Measurements from ENCODE around the gene POMT2. TPM values are rescaled to one million over a fixed set of nuclear protein-coding genes. Genes with fewer than 3 reads are reported as not detected.

The POMT2 gene, protein sequence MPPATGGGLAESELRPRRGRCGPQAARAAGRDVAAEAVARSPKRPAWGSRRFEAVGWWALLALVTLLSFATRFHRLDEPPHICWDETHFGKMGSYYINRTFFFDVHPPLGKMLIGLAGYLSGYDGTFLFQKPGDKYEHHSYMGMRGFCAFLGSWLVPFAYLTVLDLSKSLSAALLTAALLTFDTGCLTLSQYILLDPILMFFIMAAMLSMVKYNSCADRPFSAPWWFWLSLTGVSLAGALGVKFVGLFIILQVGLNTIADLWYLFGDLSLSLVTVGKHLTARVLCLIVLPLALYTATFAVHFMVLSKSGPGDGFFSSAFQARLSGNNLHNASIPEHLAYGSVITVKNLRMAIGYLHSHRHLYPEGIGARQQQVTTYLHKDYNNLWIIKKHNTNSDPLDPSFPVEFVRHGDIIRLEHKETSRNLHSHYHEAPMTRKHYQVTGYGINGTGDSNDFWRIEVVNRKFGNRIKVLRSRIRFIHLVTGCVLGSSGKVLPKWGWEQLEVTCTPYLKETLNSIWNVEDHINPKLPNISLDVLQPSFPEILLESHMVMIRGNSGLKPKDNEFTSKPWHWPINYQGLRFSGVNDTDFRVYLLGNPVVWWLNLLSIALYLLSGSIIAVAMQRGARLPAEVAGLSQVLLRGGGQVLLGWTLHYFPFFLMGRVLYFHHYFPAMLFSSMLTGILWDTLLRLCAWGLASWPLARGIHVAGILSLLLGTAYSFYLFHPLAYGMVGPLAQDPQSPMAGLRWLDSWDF
- 3.1 TPM for polyA plus RNA-seq (2012; ENCODE audit: low read depth, missing spikeins)

- FAIRE-seq = no peak
- DNase-seq (ENCODE audit: insufficient read length, low spot score) = peak; percentile 74
- no peak for TF ChIP-seq POLR2AphosphoS5 (IDR thresholded peaks at IDR 0.05; ENCODE audit: low read depth, low read length)
- no peak for TF ChIP-seq TAF1 (IDR thresholded peaks at IDR 0.05; ENCODE audit: low read depth, low read length)
- no peak for TF ChIP-seq PAX5 (IDR thresholded peaks at IDR 0.05; ENCODE audit: insufficient read depth, low read length, severe bottlenecking)
- TF ChIP-seq SPI1 (IDR thresholded peaks at IDR 0.05; ENCODE audit: low read depth, low read length) = no peak
- TF ChIP-seq POU2F2 (IDR thresholded peaks at IDR 0.05; ENCODE audit: low read depth, low read length) = no peak
- TF ChIP-seq POLR2A (IDR thresholded peaks at IDR 0.05; ENCODE audit: low read depth, low read length) = no peak
Observed at GRCh38 chr14:77320238-77320935, at the start of gene POMT2. TSS of gene POMT2 (minus strand) at chr14:77320883. CDS start at chr14:77320681, 202 bp downstream.

DNA sequence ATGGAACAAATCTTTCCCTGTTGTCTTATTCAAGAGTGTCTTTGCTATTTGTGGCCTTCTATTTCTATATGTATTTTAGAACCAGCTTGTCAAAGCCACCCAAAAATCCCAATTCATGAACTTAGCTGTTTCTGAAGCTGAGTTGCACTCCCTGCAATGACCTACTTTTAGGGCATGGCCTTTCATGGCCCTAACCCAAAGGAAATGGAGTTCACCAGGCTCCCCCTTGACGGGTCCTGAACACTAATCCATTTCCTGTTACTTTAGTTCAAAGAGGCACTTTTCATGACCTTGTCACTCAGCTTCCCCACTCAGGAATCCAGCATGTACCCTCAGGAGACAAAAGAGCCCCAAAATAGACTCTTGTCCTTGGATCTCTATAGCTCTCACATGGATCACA, 48.6 kb upstream of the POMT2 start:
- no peak for TF ChIP-seq POLR2A (IDR thresholded peaks at IDR 0.05; ENCODE audit: low read depth, low read length)
- TF ChIP-seq PAX5 (IDR thresholded peaks at IDR 0.05; ENCODE audit: insufficient read depth, low read length, severe bottlenecking) = no peak
- TF ChIP-seq TAF1 (IDR thresholded peaks at IDR 0.05; ENCODE audit: low read depth, low read length) = no peak
- no peak for TF ChIP-seq POLR2AphosphoS5 (IDR thresholded peaks at IDR 0.05; ENCODE audit: low read depth, low read length)
- no peak for TF ChIP-seq POU2F2 (IDR thresholded peaks at IDR 0.05; ENCODE audit: low read depth, low read length)
- TF ChIP-seq SPI1 (IDR thresholded peaks at IDR 0.05; ENCODE audit: low read depth, low read length) = no peak
- DNase-seq (ENCODE audit: insufficient read length, low spot score) (no peak), FAIRE-seq (peak; percentile 79)

GRCh38 chr14:77364146-77364545, 43.5 kb upstream of the POMT2 start:
- TF ChIP-seq POLR2AphosphoS5 (IDR thresholded peaks at IDR 0.05; ENCODE audit: low read depth, low read length) = no peak
- TF ChIP-seq TAF1 (IDR thresholded peaks at IDR 0.05; ENCODE audit: low read depth, low read length) = no peak
- no peak for TF ChIP-seq POU2F2 (IDR thresholded peaks at IDR 0.05; ENCODE audit: low read depth, low read length)
- no peak for TF ChIP-seq SPI1 (IDR thresholded peaks at IDR 0.05; ENCODE audit: low read depth, low read length)
- no peak for TF ChIP-seq POLR2A (IDR thresholded peaks at IDR 0.05; ENCODE audit: low read depth, low read length)
- DNase-seq (ENCODE audit: insufficient read length, low spot score) = no peak
- no peak for FAIRE-seq

DNA sequence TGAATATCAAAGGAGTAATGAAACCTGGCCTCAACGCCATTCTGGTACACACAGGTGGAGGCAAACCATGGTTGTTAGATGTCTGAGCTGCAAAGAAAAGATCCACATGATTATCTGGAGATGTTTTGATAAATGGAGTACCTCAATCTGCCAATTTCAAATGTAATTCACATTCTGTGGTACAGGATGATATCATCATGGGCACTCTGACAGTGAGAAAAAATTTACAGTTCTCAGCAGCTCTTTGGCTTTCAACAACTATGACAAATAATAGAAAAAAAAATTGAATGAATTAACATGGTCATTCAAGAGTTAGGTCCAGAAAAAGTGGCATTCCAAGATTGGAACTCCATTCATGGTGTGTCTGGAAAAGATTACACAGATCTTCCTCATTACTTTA, 38.9 kb upstream of the POMT2 start:
- no peak for TF ChIP-seq SPI1 (IDR thresholded peaks at IDR 0.05; ENCODE audit: low read depth, low read length)
- no peak for TF ChIP-seq POLR2AphosphoS5 (IDR thresholded peaks at IDR 0.05; ENCODE audit: low read depth, low read length)
- TF ChIP-seq PAX5 (IDR thresholded peaks at IDR 0.05; ENCODE audit: insufficient read depth, low read length, severe bottlenecking) = no peak
- TF ChIP-seq POU2F2 (IDR thresholded peaks at IDR 0.05; ENCODE audit: low read depth, low read length) = no peak
- TF ChIP-seq TAF1 (IDR thresholded peaks at IDR 0.05; ENCODE audit: low read depth, low read length) = no peak
- TF ChIP-seq POLR2A (IDR thresholded peaks at IDR 0.05; ENCODE audit: low read depth, low read length) = no peak
- no peak for DNase-seq (ENCODE audit: insufficient read length, low spot score)
- FAIRE-seq = no peak

GRCh38 chr14:77356899-77357298, 36.2 kb upstream of the POMT2 start:
- no peak for DNase-seq (ENCODE audit: insufficient read length, low spot score)
- TF ChIP-seq SPI1 (IDR thresholded peaks at IDR 0.05; ENCODE audit: low read depth, low read length) (no peak), POLR2A (IDR thresholded peaks at IDR 0.05; ENCODE audit: low read depth, low read length) (no peak), POU2F2 (IDR thresholded peaks at IDR 0.05; ENCODE audit: low read depth, low read length) (no peak)
- no peak for FAIRE-seq

GRCh38 chr14:77355811-77356210, 35.1 kb upstream of the POMT2 start:
- TF ChIP-seq POLR2AphosphoS5 (IDR thresholded peaks at IDR 0.05; ENCODE audit: low read depth, low read length) (no peak), SPI1 (IDR thresholded peaks at IDR 0.05; ENCODE audit: low read depth, low read length) (no peak), POU2F2 (IDR thresholded peaks at IDR 0.05; ENCODE audit: low read depth, low read length) (no peak), TAF1 (IDR thresholded peaks at IDR 0.05; ENCODE audit: low read depth, low read length) (no peak), PAX5 (IDR thresholded peaks at IDR 0.05; ENCODE audit: insufficient read depth, low read length, severe bottlenecking) (no peak), POLR2A (IDR thresholded peaks at IDR 0.05; ENCODE audit: low read depth, low read length) (no peak)
- FAIRE-seq (no peak), DNase-seq (ENCODE audit: insufficient read length, low spot score) (no peak)

- FAIRE-seq = no peak
- TF ChIP-seq POLR2AphosphoS5 (IDR thresholded peaks at IDR 0.05; ENCODE audit: low read depth, low read length) (no peak), TAF1 (IDR thresholded peaks at IDR 0.05; ENCODE audit: low read depth, low read length) (no peak), POLR2A (IDR thresholded peaks at IDR 0.05; ENCODE audit: low read depth, low read length) (no peak), PAX5 (IDR thresholded peaks at IDR 0.05; ENCODE audit: insufficient read depth, low read length, severe bottlenecking) (no peak), POU2F2 (IDR thresholded peaks at IDR 0.05; ENCODE audit: low read depth, low read length) (no peak), SPI1 (IDR thresholded peaks at IDR 0.05; ENCODE audit: low read depth, low read length) (no peak)
- no peak for DNase-seq (ENCODE audit: insufficient read length, low spot score)
Observed at GRCh38 chr14:77353469-77354141, 32.9 kb upstream of the POMT2 start.

- DNase-seq (ENCODE audit: insufficient read length, low spot score) (no peak), FAIRE-seq (no peak)
- no peak for TF ChIP-seq TAF1 (IDR thresholded peaks at IDR 0.05; ENCODE audit: low read depth, low read length)
- no peak for TF ChIP-seq PAX5 (IDR thresholded peaks at IDR 0.05; ENCODE audit: insufficient read depth, low read length, severe bottlenecking)
- no peak for TF ChIP-seq POLR2AphosphoS5 (IDR thresholded peaks at IDR 0.05; ENCODE audit: low read depth, low read length)
- TF ChIP-seq POU2F2 (IDR thresholded peaks at IDR 0.05; ENCODE audit: low read depth, low read length) = no peak
- TF ChIP-seq POLR2A (IDR thresholded peaks at IDR 0.05; ENCODE audit: low read depth, low read length) = no peak
- no peak for TF ChIP-seq SPI1 (IDR thresholded peaks at IDR 0.05; ENCODE audit: low read depth, low read length)
Observed at GRCh38 chr14:77347751-77348150, 27.1 kb upstream of the POMT2 start.

Data from GM12891 (cell line).